Fibroblast of pulmonary artery (primary cell): ENCODE results near the gene PMFBP1.

Experiments used
- DNase-seq: peaks from one replicate; pipeline ENCODE4 v3.0.0-alpha.2; 2010; ENCODE audit warnings: low read depth
- H3K4me3 ChIP-seq: replicated peaks from 2 replicates; pipeline ENCODE4 v1.5.1; 2011; ENCODE audit warnings: low read depth, mild to moderate bottlenecking, control low read depth, low read length, moderate library complexity
- CTCF ChIP-seq: IDR thresholded peaks from 2 replicates; pipeline ENCODE4 v1.5.1; 2011; ENCODE audit warnings: mild to moderate bottlenecking, control low read depth, low read length, inconsistent platforms; ENCODE audit errors: missing control alignments

PMFBP1 gene

DNA sequence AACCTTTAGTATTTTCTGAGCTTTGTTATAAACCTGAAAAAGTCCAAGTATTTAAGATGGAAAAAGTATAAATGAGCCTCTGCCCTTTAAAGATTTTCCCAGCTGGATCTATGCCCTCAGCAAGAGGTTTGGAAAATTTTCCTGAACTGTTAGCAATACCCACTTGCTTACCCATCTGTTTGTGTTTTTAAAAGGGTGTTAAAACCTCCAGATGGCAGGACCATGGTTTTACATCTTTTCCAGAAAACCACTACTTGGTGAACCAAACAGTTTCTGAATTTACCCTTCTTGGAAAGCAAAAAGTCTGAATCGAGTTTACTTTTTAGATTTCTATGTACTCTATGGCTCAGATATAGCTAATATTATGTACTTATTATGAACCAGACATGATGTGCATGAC lies 719 bp downstream of the PMFBP1 start:
- TF ChIP-seq CTCF, result no peak

GRCh38 chr16:72169708-72170107 lies 2.2 kb downstream of the PMFBP1 start:
- TF ChIP-seq CTCF, result no peak
- no peak for DNase-seq
- H3K4me3 ChIP-seq, result no peak overlapping the region

More for the DNA sequence above, 719 bp downstream of the PMFBP1 start:
- DNase-seq, result no peak
- no peak overlapping the region for H3K4me3 ChIP-seq

DNA sequence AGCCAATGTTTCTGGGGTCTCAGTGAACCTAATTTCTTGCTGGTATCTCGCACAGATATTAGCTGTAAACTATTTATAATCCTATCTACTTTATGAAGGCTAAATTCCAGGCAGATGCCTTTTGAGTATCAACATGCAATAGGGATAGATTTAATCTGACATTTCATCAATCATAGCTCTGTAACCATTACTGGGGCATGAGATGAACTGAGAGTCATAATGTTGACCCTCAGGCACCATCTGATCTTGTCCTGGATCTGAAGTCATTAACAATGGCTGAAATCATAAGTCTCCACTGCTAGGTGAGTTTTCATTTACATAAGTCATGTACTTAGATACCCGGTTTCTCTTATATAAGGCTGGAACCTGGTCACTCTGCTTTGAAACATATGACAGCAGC lies 3.6 kb downstream of the PMFBP1 start:
- DNase-seq, result no peak
- no peak overlapping the region for H3K4me3 ChIP-seq
- TF ChIP-seq CTCF, result no peak

GRCh38 chr16:72166954-72167561 lies 4.9 kb downstream of the PMFBP1 start:
- no peak for TF ChIP-seq CTCF
- no peak overlapping the region for H3K4me3 ChIP-seq
- no peak for DNase-seq

DNA sequence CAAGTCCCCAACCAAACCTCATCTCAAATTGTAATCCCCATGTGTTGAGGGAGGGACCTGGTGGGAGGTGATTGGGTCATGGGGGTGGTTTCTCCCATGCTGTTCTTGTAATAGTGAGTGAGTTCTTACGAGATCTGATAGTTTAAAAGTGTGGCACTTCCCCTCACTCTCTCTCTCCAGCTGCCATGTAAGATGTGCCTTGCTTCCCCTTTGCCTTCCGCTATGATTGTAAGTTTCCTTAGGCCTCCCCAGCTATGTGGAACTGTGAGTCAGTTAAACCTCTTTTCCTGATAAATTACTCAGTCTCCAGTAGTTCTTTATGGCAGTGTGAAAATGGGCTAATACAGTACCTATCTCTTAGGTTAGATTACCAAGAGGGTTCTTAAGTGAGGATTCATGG lies 5.8 kb downstream of the PMFBP1 start:
- no peak overlapping the region for H3K4me3 ChIP-seq
- TF ChIP-seq CTCF, result no peak
- no peak for DNase-seq

GRCh38 chr16:72164691-72165090 lies 7.3 kb downstream of the PMFBP1 start:
- DNase-seq, result no peak
- H3K4me3 ChIP-seq, result no peak overlapping the region
- no peak for TF ChIP-seq CTCF

DNA sequence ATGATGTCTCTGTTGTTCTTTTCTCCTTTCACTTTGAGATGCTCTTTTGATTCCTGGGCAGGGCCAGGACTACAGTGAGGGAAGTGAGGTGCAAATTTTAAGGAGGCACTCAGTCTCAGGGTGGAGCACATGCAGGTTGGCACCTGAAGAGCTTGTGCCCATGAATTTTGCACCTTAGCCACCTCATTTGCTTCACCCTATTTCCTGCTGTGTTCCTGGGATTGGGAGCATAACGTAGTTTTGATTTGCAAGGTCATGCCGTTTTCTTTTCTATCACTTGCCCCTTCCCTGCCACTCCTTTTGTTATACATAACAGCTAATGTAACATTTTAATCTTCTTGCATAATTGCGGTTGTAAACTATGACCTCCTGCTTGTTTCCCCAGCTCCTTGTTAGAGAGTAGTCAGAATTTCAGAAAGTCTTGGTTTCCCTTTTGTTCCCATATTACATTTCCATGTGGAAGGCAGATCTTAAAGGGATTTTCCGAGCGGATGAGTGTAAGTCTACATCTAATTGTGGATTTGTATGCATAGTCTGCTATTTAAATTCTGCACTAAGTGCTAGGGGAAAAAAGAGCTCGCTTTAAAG lies 9.8 kb downstream of the PMFBP1 start:
- H3K4me3 ChIP-seq, result no peak overlapping the region
- TF ChIP-seq CTCF, result no peak
- no peak for DNase-seq
